CD4-positive, CD25-positive, alpha-beta regulatory T cell (primary cell): ENCODE measurements around the gene MSI2. TPM values are rescaled to one million over a fixed set of nuclear protein-coding genes. Genes with fewer than 3 reads are reported as not detected.

ENCODE experiments used
- ATAC-seq, 2 donors: fragments of 150-1000 bp; cut with Tn5 transposase; one replicate each; pipeline ENCODE4 v1.10.0; 2021; ENCODE audit warnings: low read depth in 2 of 2, moderate number of reproducible peaks in 2 of 2, moderate library complexity in 1 of 2
- DNase-seq, 3 donors: peaks; one replicate each; pipeline versions ENCODE4 v3.0.0 to v3.0.0-alpha.2; 2012 to 2022; ENCODE audit warnings: mixed read lengths in 1 of 3
- H3K27ac ChIP-seq: one replicate; pipeline ENCODE4 v1.7.0; 2013; ENCODE audit warnings: mild to moderate bottlenecking, low read length; ENCODE audit not compliant: insufficient read depth, poor library complexity, severe bottlenecking
- H3K27me3 ChIP-seq: one replicate; pipeline ENCODE4 v1.7.0; 2013; ENCODE audit warnings: low read length; ENCODE audit not compliant: control insufficient read depth, insufficient read depth
- H3K36me3 ChIP-seq: one replicate; pipeline ENCODE4 v1.7.0; 2013; ENCODE audit warnings: mild to moderate bottlenecking, low read length, moderate library complexity; ENCODE audit not compliant: control insufficient read depth, insufficient read depth
- H3K4me1 ChIP-seq: 2 replicates; pipeline ENCODE4 v1.7.0; 2013; ENCODE audit warnings: mild to moderate bottlenecking, low read length; ENCODE audit not compliant: insufficient read depth, control insufficient read depth, poor library complexity, severe bottlenecking
- H3K4me3 ChIP-seq: one replicate; pipeline ENCODE4 v1.7.0; 2013; ENCODE audit warnings: low read depth, mild to moderate bottlenecking, low read length, moderate library complexity
- H3K9me3 ChIP-seq, 2 experiments: 1 replicate in 1 of 2; 2 replicates in 1 of 2; pipeline ENCODE4 v1.7.0; 2013; ENCODE audit warnings: low read length in 2 of 2, mild to moderate bottlenecking in 1 of 2, moderate library complexity in 1 of 2; ENCODE audit not compliant: control insufficient read depth in 2 of 2
- H3K27ac Mint-ChIP-seq, 3 donors: one replicate each; pipeline ENCODE4 v1.8.0; 2020 to 2022; ENCODE audit warnings: mild to moderate bottlenecking in 3 of 3, mixed read lengths in 3 of 3, moderate library complexity in 2 of 3
- H3K27me3 Mint-ChIP-seq: one replicate; pipeline ENCODE4 v1.8.0; 2022; ENCODE audit warnings: mild to moderate bottlenecking, mixed read lengths
- H3K36me3 Mint-ChIP-seq: one replicate; pipeline ENCODE4 v1.8.0; 2020; ENCODE audit warnings: mixed read lengths
- H3K4me1 Mint-ChIP-seq, 4 donors: one replicate each; pipeline ENCODE4 v1.8.0; 2020 to 2022; ENCODE audit warnings: mixed read lengths in 4 of 4, mild to moderate bottlenecking in 1 of 4
- H3K4me3 Mint-ChIP-seq, 4 donors: one replicate each; pipeline ENCODE4 v1.8.0; 2020 to 2022; ENCODE audit warnings: mild to moderate bottlenecking in 4 of 4, mixed read lengths in 4 of 4, moderate library complexity in 3 of 4
- H3K9me3 Mint-ChIP-seq, 7 donors: one replicate each; pipeline ENCODE4 v1.8.0; 2020 to 2022; ENCODE audit warnings: mixed read lengths in 7 of 7, mild to moderate bottlenecking in 3 of 7, moderate library complexity in 2 of 7
- polyA plus RNA-seq, 4 donors: library from polyadenylated mRNA; unstranded; fragments of 300-500 nt; fragmentation: Illumina TruSeq; gene quantifications; one replicate each; pipeline ENCODE4 v1.2.3, GENCODE V29; 2021
- total RNA-seq: library from RNA; stranded (reverse); gene quantifications from one replicate; pipeline ENCODE4 v1.2.3, GENCODE V29; 2022

The MSI2 gene
- total and polyA plus RNA-seq, 5 donors from 2014 or later, result 3.2 to 177 (median 3.4) TPM

DNA sequence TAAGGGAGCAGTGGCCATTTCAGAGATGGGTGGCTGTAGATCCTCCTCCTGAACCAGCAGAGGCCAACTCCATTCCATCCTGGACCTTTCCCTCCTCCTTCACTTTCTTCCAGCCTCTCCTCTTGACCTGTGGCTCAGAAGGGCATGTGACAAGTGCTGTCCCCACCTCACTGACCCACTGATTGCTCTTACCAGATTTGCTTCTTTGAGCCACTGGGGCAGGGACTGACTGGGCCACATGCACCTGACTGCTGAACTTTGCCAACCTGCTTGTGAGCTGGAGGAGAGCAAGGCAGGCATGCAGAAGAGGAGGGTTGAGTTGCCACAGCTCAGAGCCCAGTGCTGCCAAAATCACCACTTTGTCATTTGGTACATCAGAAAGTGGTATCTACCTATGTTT lies 68.3 kb downstream of the MSI2 start:
- Mint-ChIP-seq H3K4me1 (peaks cover 14 to 60% (median 36%) of the 10 kb centered on the region in 4 donors), H3K36me3 (peaks cover 10% of the 10 kb centered on the region)

DNA sequence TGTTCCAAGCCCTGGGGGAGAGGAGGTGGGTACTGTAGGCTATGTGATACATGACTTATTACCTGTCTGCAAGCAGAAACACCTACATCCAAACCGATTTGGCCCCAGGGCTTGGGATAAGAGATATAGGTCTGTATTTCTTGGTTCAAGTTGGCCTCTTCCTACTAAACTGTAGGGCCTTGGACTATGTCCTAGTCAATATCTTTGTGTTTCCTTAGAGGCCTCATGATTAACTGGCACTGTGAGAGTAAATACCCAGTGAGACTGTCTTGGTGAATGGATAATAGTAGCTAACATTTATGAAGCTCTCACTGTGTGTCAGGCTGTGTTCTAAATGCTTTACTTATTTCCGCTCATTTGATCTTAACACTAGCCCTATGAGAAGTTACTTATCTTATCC lies 70.0 kb downstream of the MSI2 start:
- H3K27ac ChIP-seq, result no peak overlapping the region
- H3K9me3 ChIP-seq, result no peaks in the 10 kb centered on the region
- no peaks in the 10 kb centered on the region for H3K27me3 Mint-ChIP-seq
- H3K4me1 Mint-ChIP-seq, result peaks cover 16 to 61% (median 35%) of the 10 kb centered on the region in 4 donors
- H3K36me3 ChIP-seq, result peaks cover 6% of the 10 kb centered on the region
- no peak for ATAC-seq
- H3K4me3 ChIP-seq, result no peak overlapping the region
- H3K27me3 ChIP-seq, result no peaks in the 10 kb centered on the region
- H3K36me3 Mint-ChIP-seq, result peaks cover 11% of the 10 kb centered on the region
- no peak overlapping the region for H3K27ac Mint-ChIP-seq
- no peak for DNase-seq
- no peak overlapping the region for H3K4me3 Mint-ChIP-seq
- H3K4me1 ChIP-seq, result no peaks in the 10 kb centered on the region
- peaks cover 0 to 2% (median 0%) of the 10 kb centered on the region in 7 donors for H3K9me3 Mint-ChIP-seq

More for the DNA sequence above, 68.3 kb downstream of the MSI2 start:
- Histone ChIP-seq H3K36me3 (peaks cover 6% of the 10 kb centered on the region), H3K27me3 (no peaks in the 10 kb centered on the region), H3K4me3 (no peak overlapping the region), H3K4me1 (no peaks in the 10 kb centered on the region), H3K9me3 (no peaks in the 10 kb centered on the region), H3K27ac (no peak overlapping the region)
- Mint-ChIP-seq H3K27ac (peak overlapping the region in 1 of 3 donors; percentile 33), H3K4me3 (no peak overlapping the region), H3K27me3 (no peaks in the 10 kb centered on the region), H3K9me3 (peaks cover 0 to 2% (median 0%) of the 10 kb centered on the region in 7 donors)
- ATAC-seq, result no peak
- DNase-seq, result no peak

DNA sequence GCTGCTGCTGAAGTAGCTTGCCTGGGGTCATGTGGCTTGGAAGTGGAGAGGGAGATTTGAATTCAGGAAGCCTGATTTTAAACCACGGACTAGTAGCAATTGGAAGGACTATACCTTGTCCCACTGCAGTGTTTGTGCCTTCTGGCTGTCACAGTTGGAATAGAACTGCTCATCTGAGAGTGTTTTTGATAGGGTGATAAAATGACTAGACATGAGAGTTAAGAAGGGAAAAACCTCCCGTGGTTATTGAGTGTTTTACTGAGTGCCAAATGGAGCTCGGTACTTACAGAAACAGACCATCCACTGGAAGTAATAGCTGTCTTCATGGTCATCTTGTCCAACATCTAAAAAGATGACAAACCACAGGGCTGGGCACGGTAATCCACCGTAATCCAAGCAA lies 70.4 kb downstream of the MSI2 start:
- Mint-ChIP-seq H3K36me3 (peaks cover 13% of the 10 kb centered on the region), H3K9me3 (peaks cover 0 to 2% (median 0%) of the 10 kb centered on the region in 7 donors), H3K27me3 (no peaks in the 10 kb centered on the region), H3K4me3 (no peak overlapping the region), H3K27ac (no peak overlapping the region), H3K4me1 (peaks cover 16 to 63% (median 35%) of the 10 kb centered on the region in 4 donors)
- DNase-seq (no peak), ATAC-seq (no peak)
- Histone ChIP-seq H3K36me3 (peaks cover 6% of the 10 kb centered on the region), H3K4me3 (no peak overlapping the region), H3K27ac (no peak overlapping the region), H3K27me3 (no peaks in the 10 kb centered on the region), H3K4me1 (no peaks in the 10 kb centered on the region), H3K9me3 (no peaks in the 10 kb centered on the region)

DNA sequence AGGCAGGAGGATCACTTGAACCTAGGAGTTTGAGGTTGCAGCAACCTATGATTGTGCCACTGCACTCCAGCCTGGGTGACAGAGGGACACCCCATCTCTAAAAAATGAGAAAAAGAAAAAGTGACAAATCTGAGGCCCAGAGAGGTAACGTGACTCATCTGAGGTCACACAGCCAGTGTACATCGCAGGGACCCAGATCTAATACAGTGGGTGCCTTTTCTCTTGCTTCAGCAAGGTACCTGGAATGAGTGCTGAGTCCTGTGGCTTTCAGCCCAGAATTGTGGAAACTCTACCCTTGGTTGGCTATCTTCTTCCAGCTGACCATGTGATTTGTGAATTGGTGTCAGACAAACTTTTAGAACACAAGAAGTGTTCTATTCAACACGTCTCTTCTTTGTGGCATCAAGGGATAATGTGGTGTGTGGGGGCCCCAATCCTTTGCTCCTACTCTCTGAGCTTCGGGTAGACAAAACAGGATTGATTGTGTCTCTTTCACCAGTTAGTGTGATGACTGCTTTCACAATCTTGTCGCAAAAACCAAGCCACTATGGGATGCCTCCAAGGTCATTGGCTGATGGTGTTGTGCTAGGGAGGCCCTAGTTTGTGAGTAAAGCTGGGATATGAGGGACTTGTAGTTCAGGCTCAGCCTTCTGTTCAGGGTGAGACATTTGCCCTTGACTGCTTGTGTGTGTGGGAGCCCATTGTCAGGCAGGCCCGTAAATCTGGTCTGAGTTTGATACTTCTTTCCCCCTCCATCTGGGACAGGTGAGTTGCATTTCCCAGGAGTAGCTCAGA lies 71.0 kb downstream of the MSI2 start:
- Histone ChIP-seq H3K4me1 (no peaks in the 10 kb centered on the region), H3K36me3 (peaks cover 6% of the 10 kb centered on the region), H3K27me3 (no peaks in the 10 kb centered on the region), H3K4me3 (no peak overlapping the region), H3K27ac (no peak overlapping the region), H3K9me3 (no peaks in the 10 kb centered on the region)
- H3K36me3 Mint-ChIP-seq, result peaks cover 13% of the 10 kb centered on the region
- H3K27me3 Mint-ChIP-seq, result no peaks in the 10 kb centered on the region
- ATAC-seq (no peak), DNase-seq (no peak)
- H3K4me3 Mint-ChIP-seq, result no peak overlapping the region
- no peak overlapping the region for H3K27ac Mint-ChIP-seq
- peaks cover 0 to 2% (median 0%) of the 10 kb centered on the region in 7 donors for H3K9me3 Mint-ChIP-seq
- H3K4me1 Mint-ChIP-seq, result peaks cover 22 to 59% (median 35%) of the 10 kb centered on the region in 4 donors

DNA sequence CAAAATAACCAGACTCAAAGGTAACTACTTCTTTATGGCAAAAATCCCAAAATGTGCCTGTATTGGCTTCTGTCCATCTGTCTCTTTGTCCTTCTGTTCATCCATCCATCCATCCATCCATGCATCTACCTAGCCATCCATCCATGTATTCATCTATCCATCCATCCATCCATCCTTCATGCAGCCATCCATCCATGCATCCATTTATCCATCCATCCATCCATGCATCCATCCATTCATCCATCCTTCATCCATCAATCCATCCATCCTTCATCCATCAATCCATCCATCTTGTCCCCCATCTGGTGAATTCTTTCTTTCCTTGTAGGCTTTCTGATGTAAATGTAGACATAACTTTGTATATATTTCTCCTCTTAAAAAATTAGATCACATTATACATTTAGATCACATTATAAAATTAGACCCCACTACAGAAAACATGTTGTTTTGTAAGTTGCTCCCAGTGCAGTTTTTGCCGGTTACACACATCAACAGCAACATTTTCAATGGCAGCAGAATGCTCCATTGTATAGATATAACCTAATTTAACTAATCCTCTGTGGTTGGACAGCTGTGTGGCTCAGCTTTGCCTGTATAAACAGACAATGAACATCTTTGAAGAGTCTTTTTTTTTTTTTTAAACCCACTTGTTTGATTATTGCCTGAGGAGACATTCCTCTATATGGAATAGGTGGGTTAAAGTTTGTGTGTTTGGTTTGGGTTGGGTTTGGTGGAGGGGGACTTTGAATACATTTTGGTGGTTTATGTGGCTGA lies 72.0 kb downstream of the MSI2 start:
- Histone ChIP-seq H3K27ac (no peak overlapping the region), H3K9me3 (no peaks in the 10 kb centered on the region), H3K27me3 (no peaks in the 10 kb centered on the region), H3K4me1 (no peaks in the 10 kb centered on the region), H3K36me3 (peaks cover 6% of the 10 kb centered on the region), H3K4me3 (no peak overlapping the region)
- ATAC-seq (no peak), DNase-seq (no peak)
- Mint-ChIP-seq H3K9me3 (peaks cover 0 to 2% (median 0%) of the 10 kb centered on the region in 7 donors), H3K27ac (no peak overlapping the region), H3K4me1 (peaks cover 24 to 54% (median 35%) of the 10 kb centered on the region in 4 donors), H3K27me3 (no peaks in the 10 kb centered on the region), H3K36me3 (peaks cover 13% of the 10 kb centered on the region), H3K4me3 (no peak overlapping the region)

DNA sequence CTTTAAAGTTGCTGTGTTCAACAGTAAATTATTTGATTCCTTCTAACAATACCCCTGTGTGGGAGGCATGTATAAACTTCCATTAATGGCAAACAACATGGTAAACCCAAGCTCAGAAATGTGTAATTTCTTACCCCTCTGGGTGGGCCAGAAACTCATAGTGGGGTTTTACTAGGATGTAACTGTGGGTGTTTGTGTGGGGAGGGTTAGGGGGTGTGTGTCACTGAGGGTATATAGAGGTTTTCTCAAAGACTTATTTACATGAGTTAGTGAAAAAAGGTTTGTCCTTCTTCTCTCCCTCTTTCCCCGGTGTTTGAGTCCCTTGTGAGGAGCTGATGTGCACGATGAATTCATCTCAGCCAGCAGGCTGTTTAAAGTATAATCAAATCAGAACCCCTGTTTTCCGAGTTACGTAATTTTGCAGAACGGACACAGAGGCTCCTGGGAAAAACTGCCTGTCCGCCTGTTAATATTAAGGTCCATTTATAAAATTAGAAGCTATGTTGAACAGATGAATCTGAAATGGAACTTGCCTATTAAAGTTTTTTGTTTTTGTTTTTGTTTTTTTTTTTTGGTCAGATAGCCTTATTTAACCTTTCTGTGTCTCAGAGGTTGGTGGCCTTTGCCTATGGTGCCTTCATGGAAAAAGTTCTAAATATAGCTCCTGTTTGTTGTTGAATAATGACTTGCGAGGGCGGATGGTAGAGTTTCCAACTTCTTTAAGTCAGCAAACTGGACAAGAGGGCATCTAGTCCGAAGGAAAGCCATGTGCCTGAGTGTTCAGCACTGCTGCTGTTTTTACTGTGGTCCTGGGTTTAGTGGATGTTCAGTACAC lies 73.3 kb downstream of the MSI2 start:
- Mint-ChIP-seq H3K36me3 (peaks cover 8% of the 10 kb centered on the region), H3K27me3 (no peaks in the 10 kb centered on the region), H3K27ac (no peak overlapping the region), H3K4me3 (no peak overlapping the region), H3K4me1 (peaks cover 24 to 52% (median 33%) of the 10 kb centered on the region in 4 donors), H3K9me3 (peaks cover 0 to 2% (median 0%) of the 10 kb centered on the region in 7 donors)
- Histone ChIP-seq H3K4me3 (no peak overlapping the region), H3K27me3 (no peaks in the 10 kb centered on the region), H3K4me1 (no peaks in the 10 kb centered on the region), H3K9me3 (no peaks in the 10 kb centered on the region), H3K27ac (no peak overlapping the region), H3K36me3 (peaks cover 3% of the 10 kb centered on the region)
- no peak for ATAC-seq
- no peak for DNase-seq

DNA sequence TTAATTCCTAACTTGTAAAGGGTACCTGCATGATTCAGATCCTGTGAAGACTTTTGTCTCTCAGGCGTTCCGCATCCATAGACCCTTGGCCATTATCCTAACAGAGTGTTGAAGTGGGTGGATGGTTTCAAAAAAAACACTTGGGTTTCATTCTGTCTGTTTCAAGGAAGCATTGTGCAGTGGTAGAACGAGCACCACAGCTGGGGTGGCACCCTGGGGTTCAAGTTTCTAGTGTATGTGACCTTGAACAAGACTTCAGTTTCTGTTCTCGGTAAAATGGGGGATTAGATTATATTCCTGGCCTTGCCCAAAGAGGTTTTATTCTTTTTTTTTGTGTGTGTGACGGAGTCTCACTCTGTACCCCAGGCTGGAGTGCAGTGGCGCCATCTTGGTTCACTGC lies 74.3 kb downstream of the MSI2 start:
- Histone ChIP-seq H3K27me3 (no peaks in the 10 kb centered on the region), H3K27ac (no peak overlapping the region), H3K4me3 (no peak overlapping the region), H3K4me1 (no peaks in the 10 kb centered on the region), H3K9me3 (no peaks in the 10 kb centered on the region), H3K36me3 (no peaks in the 10 kb centered on the region)
- no peak overlapping the region for H3K27ac Mint-ChIP-seq
- DNase-seq, result no peak
- H3K4me3 Mint-ChIP-seq, result no peak overlapping the region
- peaks cover 28 to 54% (median 31%) of the 10 kb centered on the region in 4 donors for H3K4me1 Mint-ChIP-seq
- ATAC-seq, result no peak
- H3K36me3 Mint-ChIP-seq, result peaks cover 3% of the 10 kb centered on the region
- H3K27me3 Mint-ChIP-seq, result no peaks in the 10 kb centered on the region
- peaks cover 0 to 2% (median 0%) of the 10 kb centered on the region in 7 donors for H3K9me3 Mint-ChIP-seq
